Forelimb muscle (tissue), 1 donor: ENCODE measurements around the gene FADD. TPM values are rescaled to one million over a fixed set of nuclear protein-coding genes. Genes with fewer than 3 reads are reported as not detected.
"Not testable (repeated sequence)": the region's sequence is repeated elsewhere in the genome, so short reads cannot be mapped to it uniquely, and the experiment has no call there.

Experiments
- DNase-seq: peaks from one replicate; pipeline ENCODE4 v3.0.0-alpha.2; 2013; ENCODE audit warnings: low read depth
- polyA plus RNA-seq: library from polyadenylated mRNA; unstranded; fragments of 120-200 nt; gene quantifications from one replicate; pipeline ENCODE4 v1.2.1, GENCODE V29; 2013; ENCODE audit not compliant: insufficient read length

Gene FADD
- polyA plus RNA-seq, 1 donor = 10.1 TPM

GRCh38 chr11:70205049-70205725, 2.1 kb downstream of the FADD start:
- no peak for DNase-seq

DNA sequence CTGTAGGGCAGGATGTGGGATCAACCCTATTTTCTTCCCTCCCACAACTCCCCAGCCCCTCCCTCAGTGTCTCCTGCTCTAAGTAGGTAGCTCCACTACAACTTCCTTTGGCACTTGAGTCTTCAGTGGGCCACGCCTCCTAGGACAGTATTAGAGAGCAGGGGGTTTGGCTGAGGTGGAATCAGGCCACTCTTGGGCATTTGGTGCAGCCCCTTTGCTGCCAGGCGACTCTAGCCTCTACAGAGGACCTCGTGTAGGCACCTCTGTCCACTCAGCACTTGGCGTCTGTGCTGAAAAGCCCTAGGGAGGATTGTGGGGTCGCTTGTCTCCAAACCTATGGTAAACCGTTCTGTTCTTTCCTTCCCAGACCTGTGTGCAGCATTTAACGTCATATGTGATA, 2.7 kb downstream of the FADD start:
- no peak for DNase-seq

GRCh38 chr11:70206226-70206981, 3.3 kb downstream of the FADD start:
- DNase-seq = no peak

DNA sequence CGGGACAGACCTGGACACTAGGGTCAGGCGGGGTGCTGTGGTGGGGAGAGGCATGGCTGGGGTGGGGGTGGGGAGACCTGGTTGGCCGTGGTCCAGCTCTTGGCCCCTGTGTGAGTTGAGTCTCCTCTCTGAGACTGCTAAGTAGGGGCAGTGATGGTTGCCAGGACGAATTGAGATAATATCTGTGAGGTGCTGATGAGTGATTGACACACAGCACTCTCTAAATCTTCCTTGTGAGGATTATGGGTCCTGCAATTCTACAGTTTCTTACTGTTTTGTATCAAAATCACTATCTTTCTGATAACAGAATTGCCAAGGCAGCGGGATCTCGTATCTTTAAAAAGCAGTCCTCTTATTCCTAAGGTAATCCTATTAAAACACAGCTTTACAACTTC, 3.9 kb downstream of the FADD start:
- no peak for DNase-seq

DNA sequence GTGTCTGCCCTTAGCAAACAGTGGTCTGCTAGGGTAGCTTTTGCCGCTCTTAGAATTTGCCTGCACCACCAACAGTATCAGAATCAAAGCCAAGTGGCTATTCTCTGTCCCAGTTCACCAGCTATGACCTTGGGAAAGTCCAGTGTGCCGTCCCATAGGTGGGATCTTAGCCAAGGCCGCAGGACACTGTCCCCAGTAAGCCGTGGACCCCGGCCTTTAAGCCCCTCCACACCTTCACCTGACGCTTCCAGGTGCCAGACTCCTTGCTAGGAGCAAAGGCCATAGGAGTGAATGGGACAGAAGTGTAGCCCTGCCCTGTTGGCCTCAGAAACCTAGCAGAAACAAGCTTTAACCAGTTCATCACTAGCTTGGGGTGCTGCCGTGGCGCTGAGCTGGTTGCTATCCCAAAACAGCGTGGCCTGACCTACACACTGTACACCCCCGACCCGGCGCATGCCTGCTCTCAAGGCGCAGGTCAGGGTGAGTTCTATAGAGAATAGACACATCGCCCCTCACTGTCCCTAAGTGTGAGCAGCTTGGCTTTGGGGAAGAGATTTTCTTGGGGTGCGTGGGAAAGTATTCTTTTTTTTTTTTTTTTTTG, 4.5 kb downstream of the FADD start:
- no peak for DNase-seq

DNA sequence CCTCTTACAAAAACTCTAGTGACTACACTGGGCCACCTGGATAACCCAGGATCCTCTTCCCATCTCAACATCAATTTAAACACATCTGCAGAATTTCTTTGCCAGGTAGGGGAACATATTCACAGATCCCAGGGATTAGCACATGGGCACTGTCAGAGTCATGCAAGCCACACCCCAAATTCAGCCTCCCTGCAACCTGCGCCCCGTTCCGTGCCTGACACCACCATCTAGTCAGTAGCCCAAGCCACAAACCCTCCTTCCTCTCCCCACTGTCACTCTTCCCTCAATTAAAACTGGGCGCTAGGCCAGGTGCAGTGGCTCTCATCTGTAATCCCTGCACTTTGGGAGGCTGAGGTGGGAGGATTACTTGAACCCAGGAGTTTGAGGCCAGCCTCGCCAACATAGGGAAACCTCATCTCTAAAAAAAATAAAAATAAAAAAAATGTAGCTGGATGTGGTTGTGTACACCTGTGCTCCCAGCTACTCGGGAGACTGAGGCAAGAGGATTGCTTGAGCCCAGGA, 6.4 kb downstream of the FADD start:
- no peak for DNase-seq

- no peak for DNase-seq
These were observed 7.0 kb downstream of the FADD start for GRCh38 chr11:70210051-70210501.

DNA sequence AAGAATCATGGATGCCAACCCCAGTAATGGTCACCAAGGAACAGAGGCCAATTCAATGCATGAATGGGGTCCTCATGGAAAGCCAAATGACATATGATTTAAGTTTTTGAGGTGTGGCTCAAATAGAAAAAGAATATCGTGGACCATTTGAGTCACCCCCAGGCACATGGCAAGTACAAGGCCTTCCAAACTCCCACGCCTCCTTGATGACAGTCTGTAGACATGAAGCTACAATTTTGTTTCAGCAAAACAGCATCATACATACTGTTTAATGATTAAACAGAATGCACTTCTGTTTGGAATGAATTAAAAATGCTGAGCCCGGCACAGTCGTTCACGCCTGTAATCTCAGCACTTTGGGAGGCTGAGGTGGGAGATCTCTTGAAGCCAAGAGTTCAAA, 7.4 kb downstream of the FADD start:
- no peak for DNase-seq

DNA sequence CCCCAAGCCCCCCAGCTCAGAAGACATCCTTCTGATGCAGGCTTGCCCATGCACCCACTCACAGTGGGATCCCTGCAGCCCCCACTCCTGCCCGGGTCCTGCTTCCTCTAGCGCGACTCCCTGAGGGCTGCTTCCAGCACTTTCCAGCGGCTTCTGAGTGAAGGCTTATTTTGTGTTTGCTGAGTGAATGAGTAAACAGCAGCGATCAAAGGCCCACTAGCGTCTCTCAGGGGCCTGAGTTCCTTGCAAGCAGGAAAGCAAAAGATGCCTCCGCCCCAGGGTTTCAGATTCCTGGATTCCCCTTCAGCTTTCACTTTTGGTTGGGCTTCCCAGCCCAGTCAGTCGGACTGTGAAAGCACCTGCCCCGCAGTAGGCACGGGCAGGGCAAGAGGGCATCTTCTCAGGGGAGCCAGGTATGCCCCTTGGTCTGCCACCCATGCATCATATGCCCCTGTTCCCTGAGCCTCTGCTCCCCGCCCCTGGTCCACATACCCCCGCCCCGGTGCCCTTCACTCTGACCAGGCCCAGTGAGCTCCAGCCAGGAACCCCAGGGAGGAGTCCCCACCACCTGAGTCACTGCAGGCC, 9.2 kb downstream of the FADD start:
- DNase-seq = no peak

- not testable (repeated sequence) for DNase-seq
These were observed 14.3 kb downstream of the FADD start for GRCh38 chr11:70217388-70217787.

- not testable (repeated sequence) for DNase-seq
These were observed 15.0 kb downstream of the FADD start for GRCh38 chr11:70218076-70218475.

- DNase-seq = no peak
These were observed 17.0 kb downstream of the FADD start for GRCh38 chr11:70220136-70220535.

DNA sequence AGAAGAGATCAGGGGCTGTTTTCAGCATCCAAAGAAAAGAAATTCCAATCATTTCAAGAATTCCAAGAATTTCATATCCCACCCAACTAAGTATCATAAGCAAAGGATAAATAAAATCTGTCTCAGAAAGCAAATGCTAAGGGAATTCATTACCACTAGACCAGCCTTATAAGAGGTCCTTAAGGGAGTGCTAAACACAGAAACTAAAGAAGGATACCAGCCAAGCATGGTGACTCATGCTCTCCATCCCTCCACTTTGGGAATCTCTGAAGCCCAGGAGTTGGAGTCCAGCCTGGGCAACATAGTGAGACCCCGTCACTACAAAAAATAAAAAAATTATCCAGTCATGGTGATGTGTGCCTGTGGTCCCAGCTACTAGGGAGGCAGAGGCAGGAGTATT, 17.8 kb downstream of the FADD start:
- DNase-seq = no peak

DNA sequence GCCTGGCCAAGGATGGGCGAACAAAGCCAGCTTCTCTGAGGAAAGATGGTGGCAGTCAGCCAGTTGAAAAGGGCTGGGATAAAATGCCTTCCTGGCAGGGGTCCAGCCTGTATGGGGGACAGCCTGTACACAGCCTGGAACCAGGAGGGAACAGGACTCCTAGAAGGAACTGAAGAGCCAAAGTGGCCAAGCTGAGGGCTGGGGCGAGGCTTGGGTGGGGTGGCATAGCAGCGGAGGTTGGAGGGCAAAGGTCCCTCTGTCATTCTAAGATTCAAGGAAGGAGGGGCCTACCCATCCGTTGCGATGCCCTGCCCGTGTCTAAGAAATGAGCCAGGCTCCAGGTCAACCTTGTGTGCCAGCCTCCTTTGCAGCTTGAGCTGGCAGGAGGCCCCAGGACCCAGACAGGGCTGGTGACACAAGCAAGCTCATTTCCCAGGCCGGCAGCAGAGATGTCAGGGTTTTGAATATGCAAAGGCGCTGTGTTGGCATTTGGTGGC, 22.6 kb downstream of the FADD start:
- no peak for DNase-seq

DNA sequence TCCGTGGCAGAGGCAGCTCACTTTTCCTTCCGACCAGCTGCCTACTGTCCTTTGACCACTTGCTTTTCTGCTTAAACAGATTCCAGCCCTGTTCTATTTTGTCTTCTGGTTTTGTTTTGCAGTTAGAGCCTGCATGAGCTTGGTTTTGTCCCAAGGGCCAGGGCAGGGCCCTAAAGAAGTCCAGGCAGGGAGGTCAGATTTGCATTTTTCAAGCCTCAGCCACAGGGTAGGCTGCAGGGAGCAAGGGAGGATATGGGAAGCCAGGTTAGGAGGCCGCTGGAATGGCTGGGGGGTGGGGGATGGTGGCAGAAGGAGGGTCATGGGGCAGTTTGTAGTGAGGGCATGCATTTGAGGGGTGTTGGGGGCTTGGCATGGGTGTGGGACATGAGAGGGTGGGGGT, 23.1 kb downstream of the FADD start:
- no peak for DNase-seq

GRCh38 chr11:70226967-70227366, 23.9 kb downstream of the FADD start:
- DNase-seq = no peak

GRCh38 chr11:70229737-70230136, 26.6 kb downstream of the FADD start:
- no peak for DNase-seq

GRCh38 chr11:70230151-70230839, 27.2 kb downstream of the FADD start:
- DNase-seq = no peak

GRCh38 chr11:70230840-70231710, 28.0 kb downstream of the FADD start:
- DNase-seq = no peak

DNA sequence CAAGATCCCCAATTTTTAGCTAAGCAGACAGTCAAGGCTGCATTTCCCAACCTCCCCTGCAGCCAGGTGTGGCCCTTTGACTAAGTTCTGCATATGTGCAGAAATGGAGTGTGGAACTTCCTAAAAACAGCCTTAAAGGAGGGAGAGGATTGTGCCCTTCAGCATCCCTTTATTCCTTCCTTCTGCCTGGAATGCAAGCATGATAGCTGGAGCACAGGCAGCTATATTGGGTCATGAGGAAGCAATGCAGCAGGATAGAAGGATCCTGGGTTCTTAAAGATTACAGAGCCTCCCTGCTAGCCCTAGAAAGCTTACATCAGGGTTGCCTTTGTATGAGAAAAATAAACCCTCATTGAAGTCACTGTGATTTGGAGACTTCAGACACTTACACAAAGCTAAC, 29.9 kb downstream of the FADD start:
- no peak for DNase-seq

DNA sequence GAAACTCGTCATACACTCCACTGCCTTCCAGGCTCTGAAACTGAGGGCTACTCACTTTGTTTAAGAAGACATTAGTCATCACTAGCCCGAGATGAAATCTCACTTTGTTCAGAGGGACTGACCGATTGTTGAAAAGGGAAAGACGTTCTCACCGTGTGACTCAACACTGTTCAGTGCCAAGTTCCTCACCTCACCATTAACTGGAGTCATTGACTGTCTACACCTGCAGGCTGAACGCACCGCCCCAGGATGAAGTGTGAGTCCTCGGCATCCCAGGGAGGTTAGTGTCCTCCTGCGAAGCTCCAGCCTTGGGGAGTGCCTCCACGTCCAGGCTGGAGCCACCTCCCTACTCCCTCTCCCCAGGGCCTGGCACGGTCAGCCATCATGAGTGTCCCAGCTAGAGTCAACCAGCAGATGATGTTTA, 30.4 kb downstream of the FADD start:
- no peak for DNase-seq
